ENCODE data around the gene LMX1B.

Gene LMX1B

DNA sequence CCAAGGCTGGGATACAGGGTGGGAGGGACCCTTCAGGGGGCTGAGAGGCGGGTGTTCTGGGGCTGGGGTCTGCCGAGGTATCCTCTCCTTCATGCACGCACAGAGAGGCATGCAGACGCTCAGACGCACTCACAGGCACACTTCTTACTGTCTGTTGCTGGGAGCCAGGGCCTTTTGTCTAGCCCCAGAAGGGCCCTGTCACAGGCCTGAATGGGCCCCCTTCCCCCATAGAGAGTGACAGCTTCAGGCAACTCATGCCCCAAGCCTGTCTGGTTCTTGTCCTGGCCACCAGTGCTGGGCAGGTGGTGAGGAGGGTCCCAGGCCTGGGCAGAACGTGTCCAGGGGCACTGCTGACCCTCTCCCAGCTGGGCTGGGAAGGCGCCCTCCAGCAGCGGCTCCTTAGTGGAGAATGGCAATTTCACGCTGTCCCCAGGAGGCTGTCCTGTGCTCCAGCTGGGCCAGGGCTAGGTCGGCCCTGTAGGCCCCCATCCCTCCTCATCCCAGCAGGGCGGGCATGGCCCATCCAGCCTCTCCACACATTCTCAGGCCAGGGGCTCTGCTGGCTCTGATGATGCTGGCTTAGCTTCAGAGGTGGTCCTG, 45.3 kb downstream of the LMX1B start:
- no peak for DNase-seq (ENCODE audit: low read depth)

DNA sequence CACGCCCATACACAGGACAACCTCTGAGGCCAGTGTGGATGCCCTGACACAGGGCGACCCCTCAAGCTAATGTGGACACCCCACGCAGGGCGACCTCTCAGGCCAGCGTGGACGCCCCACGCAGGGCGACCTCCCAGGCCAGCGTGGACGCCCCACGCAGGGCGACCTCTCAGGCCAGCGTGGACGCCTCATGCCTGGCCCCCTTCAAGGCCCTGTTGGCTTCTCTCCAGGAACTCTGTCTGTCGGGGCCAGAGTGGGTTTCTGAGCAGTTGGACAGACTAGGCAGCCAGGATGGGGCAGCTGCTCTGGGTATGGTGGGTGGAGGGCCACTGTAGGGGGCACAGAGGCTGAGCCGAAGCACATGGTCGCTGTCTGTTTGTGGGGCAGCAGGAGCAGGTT, 47.4 kb downstream of the LMX1B start:
- no peak for DNase-seq (ENCODE audit: low read depth)

DNA sequence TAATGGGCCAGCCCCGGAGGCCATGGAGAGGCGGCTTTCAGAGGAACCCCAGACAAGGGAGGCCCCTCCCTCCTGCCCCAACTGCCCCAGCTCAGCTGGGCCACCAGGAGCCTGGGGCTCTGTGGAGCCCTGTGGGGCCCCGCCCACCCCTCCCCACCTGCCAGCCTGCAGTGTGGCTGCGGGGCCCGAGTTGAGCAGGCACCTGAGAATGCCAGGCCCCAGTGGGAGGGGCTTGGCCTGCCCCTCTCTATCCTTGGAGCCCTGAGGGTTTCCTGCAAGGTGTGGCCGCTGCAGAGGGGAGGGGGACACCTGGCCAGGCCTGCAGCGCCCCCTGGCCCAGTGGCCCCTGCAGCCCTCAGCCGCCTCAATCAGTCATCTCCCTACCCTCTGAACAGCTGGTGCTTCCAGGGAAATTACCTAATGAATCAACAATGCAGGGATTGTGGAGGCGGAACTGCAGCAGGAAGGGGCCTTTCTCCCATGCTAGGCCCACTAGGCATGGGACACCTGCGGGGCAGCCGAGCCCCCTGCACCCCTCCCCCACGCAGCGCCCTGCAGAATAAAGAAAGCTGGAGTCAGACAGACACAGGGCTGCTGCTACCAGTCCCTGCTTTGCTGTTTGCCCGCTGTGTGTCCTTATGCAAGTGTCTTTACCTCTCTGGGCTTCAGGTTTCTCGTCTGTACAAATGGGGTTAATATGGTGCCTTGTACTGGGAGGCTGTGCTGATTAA, 48.0 kb downstream of the LMX1B start:
- DNase-seq (ENCODE audit: low read depth) = no peak

DNA sequence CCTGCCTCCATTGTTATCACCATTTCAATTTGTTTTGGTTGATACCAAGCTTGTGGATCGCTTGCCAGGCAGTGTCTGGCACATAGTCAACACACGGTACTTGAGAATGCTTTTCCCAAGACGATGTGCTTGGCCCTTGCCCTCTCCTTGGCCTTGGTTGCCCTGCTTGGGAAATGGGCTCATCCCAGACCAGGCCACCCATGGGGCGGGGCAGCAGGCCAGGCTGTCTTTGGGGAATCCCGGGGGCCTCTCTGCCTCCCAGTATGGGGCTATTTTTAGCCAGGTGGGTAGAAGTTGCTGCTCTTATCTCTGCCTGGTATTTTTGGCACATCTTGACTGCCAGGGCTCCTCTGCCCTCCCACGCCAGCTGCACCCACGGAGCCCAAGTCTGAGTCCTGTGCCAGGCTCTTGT, 49.9 kb downstream of the LMX1B start:
- DNase-seq (ENCODE audit: low read depth) = no peak

DNA sequence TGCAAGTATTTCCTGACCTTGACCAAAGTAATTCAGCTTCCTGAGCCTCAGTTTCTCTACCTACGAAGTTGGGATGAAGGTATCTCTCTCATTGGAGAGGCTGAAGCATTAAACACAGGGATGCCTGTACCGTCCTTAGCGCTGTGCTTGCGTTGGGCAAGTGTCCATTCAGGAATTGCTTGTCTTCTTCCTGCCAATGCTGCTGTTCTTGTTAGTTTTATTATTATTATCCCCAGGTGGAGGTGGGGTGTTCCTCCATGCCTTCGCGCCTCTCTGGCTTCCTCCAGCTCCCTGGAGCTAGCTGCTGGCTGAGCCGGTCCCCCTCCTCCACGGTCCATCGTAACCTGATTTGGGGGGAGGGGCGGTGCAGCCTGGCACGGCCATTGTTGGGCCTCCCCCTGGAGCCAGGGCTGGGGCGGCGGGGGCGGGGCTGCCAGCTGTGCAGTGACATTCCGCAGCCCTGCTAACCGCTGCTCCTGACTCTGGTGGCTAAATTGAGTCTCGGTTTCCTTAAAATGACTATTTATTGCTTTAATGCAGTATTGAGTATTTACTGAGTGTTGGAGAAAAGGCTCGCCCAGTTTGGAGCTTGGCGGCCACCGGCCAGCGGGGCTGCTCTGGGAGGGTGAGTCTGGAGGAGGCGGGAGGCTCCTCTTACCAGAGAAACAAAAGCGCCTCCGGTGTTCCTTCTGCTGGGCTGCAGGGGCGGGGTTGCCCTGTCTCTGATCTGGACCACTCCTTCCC, 51.3 kb downstream of the LMX1B start:
- no peak for DNase-seq (ENCODE audit: low read depth)

DNA sequence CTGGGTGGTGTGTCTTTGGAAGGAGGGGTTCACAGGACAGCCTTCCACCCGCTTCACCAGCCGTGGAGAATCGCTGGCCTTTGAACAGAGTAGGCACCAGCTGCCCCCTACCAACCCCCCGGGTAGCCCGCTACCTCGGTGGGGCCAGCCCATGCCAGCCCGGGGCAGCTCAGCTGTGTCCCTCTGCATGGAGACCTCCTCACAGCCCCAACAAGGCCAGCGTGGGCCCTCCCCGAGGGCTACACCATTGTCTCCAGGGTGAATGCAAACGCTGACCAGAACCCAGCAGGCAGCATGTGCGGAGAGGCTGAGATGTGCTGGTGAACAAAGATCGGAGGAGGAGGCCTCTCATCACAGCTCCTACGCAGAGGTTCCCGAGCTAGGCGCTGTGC, 51.9 kb downstream of the LMX1B start:
- DNase-seq (ENCODE audit: low read depth) = no peak

DNA sequence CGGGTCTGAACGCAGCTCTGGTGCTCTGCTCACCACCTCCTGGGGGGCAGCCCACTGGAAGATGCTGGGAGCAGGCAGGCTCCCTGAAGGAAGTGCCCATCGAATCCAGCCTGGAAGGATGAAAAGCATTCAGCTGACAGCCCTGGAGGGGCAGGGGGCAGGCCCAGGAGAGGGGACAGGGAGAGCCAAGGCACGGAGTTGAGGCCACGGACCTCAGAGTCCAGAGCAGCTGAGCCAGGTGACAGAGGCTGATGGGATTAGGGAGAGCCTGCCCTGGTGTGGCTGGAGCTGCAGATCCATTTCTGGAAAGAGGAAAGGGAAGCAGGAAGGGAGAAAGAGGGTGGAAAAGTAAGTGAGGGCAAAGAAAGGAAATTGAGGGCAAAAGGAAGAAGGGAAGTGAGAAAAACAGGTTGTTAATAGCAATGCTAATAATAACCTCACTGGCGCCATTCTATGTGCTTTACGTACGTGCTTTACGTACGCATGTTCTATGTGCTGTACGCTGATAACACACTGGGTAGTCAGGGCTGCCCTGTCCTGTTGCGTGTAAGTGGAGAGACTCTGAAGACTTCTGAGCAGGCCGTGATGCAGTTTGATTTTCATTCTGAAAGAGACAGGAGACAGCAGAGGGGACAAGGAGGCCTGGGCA, 52.6 kb downstream of the LMX1B start:
- no peak for DNase-seq (ENCODE audit: low read depth)

DNA sequence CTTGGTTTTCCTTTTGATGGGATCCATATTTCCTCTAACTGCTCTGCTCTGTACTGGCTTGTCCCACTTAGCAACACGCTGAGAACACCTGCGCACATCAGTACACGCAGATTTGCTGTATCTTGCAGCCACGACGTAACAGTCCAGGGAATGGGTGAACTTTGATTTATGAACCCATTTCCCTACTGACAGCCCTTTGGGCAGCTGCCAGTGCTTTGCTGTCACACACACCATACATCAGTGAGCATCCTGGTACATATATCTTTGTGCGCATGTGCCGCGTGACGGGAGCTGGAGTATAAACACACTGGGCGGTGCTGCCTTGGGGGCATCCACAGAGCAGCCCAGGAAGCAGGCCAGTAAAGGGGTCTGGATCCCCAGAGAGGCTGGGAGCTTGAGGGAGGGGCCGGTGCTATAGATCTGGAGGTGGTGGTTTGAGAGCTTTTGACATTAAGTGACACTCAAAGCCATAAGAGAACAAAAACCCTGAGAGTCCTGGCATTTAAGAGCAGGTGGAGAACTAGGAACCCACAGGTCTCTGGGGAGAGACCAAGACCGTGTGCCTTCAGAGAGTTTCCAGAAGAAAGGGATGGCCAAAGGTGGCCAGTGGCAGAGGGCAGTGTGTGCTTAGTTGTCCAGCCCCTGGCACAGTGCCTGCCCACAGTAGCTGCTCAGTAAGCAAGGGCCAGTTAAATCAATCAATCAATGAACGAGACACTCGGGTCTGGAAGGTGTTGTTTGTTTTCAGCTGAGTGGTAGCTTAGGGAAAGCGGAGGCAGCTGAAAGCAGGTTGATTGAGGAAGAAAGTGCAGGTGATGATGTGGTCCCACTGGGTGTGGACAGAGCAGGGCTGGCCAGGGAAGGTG, 53.7 kb downstream of the LMX1B start:
- no peak for DNase-seq (ENCODE audit: low read depth)

DNA sequence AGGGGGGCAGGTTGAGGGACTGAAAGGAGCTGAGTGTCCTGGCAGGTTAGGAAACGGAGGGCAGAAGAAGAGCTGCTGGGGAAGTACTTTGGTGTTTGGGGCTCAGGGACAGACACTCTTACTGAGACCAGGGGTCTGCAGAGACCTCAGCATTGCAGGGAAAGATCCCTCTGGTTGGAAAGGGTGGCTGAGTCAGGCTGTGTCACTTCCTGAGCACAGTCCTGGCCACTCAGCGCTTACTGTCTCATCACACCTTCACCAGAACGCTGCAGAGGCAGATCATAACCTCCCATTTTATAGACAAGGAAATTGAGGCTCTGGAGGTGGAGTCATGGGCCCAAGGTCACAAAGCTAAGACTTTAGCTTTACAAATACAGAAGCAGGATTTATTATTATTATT, 54.3 kb downstream of the LMX1B start:
- DNase-seq (ENCODE audit: low read depth) = no peak

DNA sequence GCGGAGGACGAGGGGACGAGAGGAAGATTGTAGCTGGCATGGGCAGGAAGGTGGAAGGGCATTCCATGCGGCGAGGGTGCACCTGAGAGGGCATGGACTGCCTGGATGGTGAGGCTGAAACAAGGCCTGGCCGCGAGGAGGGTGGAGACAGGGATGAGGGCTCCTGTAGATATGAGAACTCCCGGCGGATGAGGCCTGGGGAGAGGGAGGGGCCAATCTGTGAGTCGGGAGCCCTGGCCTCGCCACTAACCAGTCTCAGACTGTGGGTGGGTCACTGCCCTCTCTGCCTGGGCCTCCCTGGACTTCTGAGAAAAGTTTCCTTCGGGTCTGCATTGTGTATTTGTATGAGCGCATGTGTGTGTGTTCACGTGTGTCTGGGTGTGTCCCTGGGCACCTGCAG, 55.4 kb downstream of the LMX1B start:
- DNase-seq (ENCODE audit: low read depth) = no peak

DNA sequence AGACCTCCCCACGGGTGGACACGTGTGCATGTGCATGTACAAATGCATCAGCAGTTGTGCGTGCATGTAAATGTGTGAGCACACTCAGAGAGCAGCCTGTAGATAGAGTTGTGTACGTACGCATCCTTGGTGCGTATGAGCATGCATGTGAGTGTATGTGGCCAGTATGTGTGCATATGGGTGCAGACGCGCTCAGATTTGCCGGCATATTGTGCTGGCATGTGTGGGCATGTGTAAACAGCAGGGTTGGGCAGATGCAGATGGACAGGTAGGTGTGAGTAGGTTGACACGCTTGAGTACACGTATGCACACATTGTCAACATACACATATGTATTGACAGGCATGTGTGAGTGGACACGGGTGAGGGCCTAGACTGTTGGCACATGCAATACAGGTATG, 56.5 kb downstream of the LMX1B start:
- DNase-seq (ENCODE audit: low read depth) = no peak

DNA sequence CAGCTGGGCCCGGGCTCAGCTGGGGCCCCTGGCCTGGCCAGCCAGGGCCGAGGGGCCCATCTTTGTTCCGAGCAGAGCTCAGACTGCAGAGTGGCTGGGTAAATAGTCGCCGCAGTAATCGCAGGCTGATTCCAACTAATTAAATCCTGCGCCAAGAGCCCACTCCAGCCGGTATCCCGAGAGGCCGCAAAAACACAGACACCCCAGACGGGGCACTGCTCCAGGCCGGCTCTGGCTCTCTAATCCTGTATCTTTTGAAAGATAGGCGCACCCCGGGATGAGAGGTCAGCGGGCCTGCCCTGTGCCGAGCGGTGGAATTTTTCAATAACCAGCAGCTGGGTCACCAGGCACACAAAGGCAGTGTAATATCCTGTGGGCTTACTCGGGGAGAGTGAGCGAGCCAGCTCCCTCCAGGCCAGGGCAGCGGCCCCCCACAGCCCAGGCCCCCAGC, 57.7 kb downstream of the LMX1B start:
- no peak for DNase-seq (ENCODE audit: low read depth)

DNA sequence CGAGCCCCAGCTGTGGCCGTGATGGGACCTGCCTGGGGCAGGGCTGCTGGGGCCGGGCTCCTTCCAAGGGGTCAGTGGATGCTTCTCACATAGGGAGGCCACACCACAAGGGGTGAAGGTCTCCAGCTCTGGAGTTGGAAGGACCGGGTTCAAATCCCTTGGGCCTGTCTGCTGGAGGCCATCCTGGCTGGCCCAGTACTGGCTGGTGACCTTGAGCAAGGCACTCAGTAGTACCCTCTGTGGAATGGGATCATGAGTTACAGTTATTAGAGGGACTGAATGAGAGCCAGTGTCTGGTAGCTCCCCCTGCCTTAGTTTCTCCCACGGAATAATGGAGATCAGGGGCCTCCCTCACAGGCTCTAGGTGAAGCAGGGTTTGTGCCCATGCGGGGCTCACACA, 58.3 kb downstream of the LMX1B start:
- no peak for DNase-seq (ENCODE audit: low read depth)

DNA sequence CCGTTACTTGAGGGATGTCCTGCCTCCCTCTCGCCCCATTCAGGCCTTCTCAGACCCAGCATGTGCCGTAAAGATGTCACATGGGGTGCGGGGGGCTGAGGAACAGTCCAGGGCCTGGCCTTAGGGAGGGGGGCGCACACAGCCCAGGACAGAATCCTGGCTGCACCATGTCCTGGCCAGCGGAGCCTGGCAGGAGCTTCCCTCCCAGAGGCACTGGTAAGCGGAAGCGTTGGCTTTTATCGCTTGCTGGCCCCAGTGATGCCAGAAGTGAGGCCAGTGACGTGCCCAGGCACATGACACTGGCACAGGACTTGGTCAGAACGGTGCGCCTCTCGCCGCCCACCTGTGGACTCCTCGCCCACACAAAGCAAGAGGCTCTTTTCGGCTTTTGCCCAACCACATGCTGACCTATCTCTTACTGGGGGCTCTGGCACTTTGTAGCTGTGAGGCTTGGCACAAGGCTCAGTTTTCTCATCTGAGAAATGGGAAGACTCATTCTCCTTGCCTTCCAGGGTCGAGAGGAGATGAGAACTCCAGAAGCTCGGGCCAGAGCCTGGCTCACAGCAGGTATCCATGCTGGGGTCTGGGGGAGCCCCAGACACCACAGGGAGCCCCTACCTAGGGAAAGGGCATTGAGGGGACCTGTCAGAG, 59.0 kb downstream of the LMX1B start:
- DNase-seq (ENCODE audit: low read depth) = no peak

DNA sequence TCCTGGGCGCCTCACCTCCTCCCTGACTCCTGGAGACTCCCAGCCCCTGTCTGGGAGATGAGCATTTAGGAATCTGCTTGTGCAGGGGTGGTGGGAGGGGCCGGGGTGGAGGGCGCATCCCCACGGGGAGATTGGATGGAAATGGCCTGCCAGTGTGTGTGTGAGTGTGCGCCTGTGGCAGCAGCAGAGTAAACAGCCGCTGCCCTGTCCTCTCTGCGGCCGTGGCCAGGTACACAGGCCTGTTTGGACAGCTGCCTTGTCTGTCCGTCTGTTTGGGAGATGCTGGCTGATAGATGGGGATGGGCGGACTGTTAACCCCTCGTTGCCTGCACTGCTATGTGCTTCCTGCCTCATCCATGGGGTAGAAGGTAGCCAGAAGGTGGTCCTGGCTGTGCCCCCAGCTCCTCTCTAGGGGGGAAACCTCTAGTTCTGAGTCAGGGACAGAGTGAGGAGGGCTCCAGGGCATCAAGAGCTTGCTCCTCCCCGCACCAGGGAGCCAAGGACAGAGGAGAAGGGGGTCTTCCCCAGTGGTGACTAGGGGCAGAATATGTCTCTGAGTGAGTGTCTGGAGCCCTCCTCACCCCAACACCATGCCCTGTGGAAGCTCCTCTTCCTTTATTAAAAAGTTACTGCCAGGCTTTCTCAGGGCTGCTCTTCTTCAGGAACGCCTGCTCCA, 60.1 kb downstream of the LMX1B start:
- no peak for DNase-seq (ENCODE audit: low read depth)

DNA sequence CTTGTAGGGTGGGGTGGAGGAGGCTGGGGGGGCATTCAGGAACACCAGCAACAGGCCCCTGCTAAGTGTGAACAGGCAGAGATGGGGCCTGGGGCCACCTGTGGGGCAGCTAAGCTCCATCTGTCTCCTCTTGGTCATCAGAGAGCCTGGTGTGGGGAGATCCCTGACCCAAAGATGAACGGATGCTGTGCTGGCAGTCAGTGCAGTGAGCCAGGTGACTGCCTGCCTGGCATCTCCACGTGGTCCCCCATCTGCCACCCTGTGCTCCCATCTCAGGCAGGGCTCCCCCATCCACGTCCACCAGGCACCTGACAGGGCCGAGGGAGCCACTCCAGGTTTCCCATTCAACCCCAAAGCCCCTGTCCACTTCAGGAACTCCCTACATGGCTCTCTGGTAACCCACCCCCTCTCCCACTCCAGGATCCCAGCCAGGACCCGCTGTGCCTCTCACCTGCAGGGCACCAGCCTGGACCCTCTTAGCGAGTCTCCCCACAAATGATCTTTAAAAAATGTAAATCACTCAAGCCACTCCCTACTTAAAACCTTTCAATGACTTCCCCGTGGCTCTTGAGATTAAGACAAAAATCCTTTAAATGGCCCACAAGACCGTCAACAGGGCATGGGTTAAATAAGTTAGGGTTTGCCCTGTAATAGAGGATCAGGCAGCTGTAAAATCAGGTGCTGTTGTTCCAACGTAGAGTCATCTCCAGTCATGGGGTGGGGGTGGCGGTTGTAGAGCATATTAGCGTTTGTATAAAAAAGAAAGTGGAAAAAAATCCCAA, 60.8 kb downstream of the LMX1B start:
- DNase-seq (ENCODE audit: low read depth) = no peak

DNA sequence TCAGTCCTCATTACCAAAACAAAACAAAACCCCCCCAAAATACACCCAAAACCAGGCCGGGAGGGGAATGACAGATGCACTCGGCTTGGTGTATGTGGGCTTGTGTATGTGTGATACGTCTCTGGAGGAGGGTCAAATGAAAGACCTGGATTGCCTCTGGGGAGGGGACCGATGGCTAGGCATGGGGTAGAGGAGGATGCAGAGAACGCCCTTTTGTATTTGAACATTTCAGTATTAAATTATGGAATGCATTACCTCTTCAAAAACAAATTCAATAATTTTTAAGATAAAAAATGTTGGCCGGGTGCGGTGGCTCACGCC, 61.4 kb downstream of the LMX1B start:
- DNase-seq (ENCODE audit: low read depth) = no peak

DNA sequence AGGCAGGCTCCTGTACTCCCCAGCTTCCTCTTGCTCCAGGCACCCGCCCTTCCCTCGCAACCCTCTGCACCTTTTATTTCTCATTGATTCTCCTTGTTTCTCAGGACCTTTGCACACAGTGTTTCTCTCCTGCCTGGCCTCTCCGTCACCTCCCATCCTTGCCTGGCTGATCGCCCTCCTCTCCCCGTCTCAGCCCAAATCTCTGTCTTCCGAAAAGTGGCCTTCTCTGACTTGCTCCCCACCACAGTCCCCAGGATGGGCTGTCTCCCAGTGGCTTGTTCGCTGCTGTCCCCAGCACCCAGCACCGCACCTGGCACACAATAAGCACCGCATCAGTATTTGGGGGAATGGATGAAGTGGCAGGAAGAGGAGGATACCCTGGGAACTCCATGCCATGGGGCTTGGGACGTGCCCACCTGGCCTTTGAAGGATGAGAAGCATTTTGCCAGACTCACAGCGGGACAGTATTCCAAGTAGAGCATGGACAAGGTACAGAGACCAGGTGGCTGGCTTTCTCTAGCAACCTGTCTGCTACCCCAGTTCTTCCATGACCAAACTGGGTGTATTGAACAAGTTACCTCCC, 62.5 kb downstream of the LMX1B start:
- DNase-seq (ENCODE audit: low read depth) = no peak

DNA sequence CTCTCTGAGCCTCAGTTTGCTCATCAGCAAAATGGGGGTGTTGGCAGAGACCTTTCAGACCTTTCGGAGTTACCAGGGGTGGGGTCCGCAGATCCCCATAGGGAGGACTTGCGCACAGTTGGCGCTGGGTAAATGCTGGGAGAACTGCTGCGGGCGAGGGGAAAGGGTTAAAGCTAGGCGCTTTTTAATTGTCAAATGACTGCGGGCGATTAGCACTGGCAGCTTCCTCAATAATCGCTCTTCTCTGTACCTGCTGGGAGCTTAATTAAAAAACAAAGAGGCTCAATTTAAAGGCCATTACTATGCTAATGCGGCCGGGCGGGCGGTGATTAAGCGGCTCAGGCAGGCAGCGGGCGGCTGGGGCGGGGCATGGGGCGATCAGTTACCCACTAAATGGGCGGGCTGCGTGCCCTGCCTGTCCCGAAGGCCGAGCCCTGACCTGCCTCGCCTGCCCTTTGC, 63.0 kb downstream of the LMX1B start:
- DNase-seq (ENCODE audit: low read depth) = no peak

Measured in activated T-cell treated with anti-CD3 and anti-CD28 coated beads for 24 hours (primary cell).